GM19324 (cell line): ENCODE measurements around the gene ADGRF1.
"Not testable (repeated sequence)": the region's sequence is repeated elsewhere in the genome, so short reads cannot be mapped to it uniquely, and the experiment has no call there.

ENCODE experiments used
- ATAC-seq: cut with Tn5 transposase; IDR thresholded peaks from one replicate; pipeline ENCODE4 v1.9.1; 2021; ENCODE audit warnings: mild to moderate bottlenecking, moderate library complexity; ENCODE audit not compliant: unreplicated experiment, low FRiP score

ADGRF1 gene

DNA sequence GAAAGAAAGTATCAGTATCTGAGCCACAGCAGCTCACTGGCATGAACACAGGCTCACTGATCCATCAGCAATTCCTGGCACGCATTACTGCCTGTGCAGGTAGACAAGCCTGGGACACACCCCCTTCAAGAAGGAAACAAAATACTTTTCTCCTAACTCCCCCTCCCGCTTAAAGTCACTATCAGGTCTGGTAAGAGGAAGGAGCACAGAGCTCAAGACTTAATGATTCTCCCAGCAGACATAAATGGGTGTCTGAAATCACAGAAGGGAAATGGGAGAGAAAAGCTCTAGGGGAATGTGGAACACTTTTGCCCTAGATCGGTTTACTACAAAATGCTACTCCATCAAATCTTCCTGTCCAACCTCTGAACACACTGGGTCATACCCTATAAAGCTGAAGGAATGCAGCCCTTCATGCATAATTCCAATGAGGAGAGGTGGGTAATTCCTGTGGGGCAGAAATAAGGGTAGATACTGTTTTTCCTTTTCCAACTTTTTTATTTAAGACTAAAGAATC, at the start of gene ADGRF1:
ADGRF1 (minus strand) TSS at position 58 of the 517 bp plus-strand sequence. CDS start 13,271 bp downstream, outside the sequence.
- ATAC-seq, result no peak

DNA sequence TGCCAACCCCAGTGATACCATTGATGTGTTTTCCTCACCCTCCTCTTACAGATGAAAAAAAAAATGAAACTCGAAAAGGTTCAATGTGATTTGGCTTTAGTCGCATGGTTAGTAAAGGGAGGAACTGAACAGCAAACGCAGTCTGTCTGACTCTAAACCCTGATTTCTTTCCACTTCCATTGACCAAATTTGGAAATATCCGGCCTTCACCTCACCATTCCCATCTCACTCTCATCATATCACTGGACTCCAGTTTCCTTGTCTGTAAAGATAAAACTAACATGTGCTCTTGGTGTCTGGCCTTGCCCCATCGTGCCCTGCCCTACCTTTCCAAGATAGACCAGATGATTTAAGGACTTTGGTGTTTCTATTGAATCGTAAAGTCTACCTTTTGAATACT, 48.7 kb upstream of the ADGRF1 start:
- ATAC-seq, result no peak

- not testable (repeated sequence) for ATAC-seq
Observed at GRCh38 chr6:47089473-47089872, 47.3 kb upstream of the ADGRF1 start.

DNA sequence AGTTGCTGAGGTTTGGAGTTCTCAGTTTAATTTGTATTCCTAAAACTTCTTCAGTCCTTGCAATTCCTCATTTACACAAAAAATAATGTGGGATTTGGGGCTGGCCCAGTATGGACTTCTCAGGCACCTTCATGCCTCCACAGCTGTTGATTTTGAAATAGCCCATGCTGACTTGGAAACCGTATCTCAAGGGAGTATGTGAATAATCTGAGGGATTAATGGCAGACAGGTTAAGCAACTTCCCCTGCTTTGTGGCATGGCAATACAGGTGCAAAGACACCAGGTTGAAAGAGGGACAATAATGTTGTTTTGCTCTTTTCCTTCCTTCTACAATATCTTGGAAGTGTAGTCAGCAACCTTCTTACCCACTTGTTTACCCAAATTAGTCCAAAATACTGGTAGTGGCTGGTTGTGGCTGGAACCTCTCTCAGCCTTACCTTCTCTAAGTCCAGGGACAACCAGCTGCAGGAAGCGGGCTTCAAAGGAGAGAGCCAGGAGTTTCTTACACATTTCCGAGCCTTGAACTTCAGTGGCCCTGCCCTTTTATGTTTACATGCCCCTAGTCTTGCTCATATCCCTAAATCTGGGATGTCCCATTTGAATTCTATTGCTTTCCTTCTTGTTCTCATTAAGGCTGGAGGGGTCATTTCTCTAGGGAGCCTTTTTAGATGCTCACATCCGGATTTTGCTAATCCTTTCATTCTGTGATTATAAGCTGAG, 44.1 kb upstream of the ADGRF1 start:
- no peak for ATAC-seq

DNA sequence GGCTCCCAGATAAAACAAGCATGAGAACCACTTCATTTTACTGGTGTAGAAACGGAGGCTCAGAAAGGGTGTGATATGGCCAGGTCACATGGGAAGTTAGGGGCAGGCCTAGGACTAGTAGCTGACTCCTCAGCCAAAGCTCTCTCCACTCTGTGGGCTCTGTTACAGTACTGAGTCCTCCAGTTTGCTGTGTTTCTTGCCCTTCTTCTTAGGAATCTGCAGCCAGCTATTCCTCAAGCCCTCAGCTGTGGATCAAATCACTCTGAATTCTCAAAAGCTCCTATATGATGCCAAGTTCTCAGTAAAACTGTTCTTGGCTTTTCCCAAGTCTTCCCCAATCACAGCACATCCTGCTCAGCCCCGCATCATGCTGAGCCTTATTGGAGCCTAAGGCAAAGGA, 42.5 kb upstream of the ADGRF1 start:
- ATAC-seq, result no peak

DNA sequence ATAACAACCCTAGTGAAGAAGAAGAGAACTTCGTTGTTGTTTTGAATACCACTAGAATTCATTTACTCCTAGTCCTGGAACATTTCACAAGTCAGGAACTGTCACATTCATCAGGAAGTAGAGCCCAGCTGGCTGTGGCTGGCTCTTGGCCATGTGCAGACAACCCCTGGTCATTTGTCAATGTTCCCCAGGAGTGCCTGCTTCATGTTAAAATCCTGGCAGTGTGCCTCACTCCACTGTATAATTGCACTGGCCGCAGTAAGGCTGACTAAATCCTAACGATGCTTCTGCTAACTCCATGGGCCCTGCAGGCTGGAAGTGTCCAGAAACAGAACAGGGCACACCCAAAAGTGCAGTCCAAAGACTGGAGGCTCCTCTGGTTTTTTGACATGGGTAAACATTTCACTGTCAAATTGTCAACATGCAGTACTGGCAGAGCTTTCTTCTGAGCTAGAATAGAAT, 41.5 kb upstream of the ADGRF1 start:
- ATAC-seq, result no peak

- no peak for ATAC-seq
Observed at GRCh38 chr6:47080083-47080596, 38.0 kb upstream of the ADGRF1 start.

DNA sequence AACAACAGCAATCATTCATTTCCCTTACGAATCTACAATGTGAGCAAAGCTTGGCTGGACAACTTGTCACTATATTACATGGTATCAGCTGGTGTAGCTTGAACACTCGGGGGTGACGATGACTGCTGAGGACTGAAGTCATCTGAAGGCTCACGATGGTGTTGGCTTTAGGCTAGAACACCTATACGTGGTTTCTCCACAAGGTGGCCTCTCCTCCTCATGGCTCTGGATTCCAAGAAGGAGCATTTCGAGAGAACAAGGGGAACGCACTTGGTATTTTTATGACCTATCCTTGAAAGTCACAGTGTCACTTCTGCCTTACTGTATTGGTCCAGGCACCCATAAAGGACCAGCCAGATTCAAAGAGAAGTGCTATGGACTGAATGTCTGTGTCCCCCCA, 37.5 kb upstream of the ADGRF1 start:
- no peak for ATAC-seq

DNA sequence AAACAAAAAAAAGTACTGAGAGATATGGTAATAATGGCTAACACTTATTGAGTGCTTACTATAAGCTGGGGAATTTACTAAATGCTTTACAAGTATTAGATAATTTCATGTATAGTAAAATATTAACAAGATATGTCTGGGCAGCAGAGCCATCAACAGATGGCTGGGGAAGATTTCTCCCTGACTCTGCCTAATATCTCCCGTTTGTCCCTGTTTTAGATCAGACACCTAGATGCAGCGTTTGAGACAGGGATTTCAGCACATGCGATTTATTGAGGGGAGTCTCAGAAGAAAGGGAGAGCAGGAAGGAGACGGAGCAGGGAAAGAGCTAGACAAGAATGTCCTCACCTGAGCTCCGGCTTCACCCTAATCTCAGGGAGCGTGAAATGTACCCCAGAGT, 36.9 kb upstream of the ADGRF1 start:
- ATAC-seq, result no peak

GRCh38 chr6:47076422-47077344, 34.6 kb upstream of the ADGRF1 start:
- ATAC-seq, result no peak

DNA sequence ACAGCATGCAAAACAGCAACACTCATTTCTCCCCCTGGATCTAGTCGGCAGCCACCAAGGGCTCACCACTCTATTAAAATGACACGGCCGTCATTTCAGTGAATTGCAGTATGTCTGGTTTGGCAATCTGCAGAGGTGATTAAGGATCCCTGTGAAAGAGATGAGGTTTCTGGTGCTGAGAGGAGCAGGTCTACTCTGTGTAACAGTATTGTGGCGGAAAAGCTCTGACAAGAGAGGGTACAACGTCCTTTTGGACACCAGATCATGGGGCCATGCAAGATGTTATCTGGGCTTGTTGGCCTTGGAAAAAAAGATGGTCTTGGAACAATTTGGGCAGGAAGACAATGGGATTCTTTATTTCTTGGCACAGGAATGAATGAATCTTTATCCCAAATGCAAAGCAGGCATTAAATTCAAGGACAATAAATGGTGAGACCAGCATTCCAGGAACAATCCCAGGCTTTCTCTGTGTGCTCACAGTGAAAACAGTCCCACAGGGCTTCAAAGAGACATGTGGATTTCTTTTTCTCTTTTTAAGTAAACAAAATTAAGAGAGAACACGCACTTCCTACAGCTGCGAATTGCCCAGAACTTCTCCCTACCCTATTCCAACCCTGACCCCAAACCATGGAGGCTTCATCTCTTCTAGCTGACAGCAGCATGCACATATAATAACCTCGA, 33.7 kb upstream of the ADGRF1 start:
- no peak for ATAC-seq

DNA sequence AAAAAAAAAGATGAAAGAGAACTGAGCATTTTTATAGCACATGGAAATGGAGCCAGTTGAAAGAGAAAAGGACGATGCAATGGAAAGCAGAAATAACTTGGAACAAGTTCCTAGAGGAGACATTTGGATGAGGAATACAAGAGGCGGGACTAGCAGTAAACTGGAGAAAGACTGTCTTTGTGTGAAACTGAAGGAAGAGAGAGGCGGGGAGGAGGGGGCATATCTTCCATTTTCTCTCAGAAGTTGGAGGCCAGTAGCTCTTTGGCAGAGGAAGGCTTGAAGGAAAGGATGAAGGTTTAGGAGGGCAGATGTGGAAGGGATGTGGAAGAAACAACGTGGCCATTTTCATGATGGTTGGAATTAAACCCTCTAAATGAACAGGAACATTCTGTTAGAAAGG, 33.0 kb upstream of the ADGRF1 start:
- ATAC-seq, result no peak

DNA sequence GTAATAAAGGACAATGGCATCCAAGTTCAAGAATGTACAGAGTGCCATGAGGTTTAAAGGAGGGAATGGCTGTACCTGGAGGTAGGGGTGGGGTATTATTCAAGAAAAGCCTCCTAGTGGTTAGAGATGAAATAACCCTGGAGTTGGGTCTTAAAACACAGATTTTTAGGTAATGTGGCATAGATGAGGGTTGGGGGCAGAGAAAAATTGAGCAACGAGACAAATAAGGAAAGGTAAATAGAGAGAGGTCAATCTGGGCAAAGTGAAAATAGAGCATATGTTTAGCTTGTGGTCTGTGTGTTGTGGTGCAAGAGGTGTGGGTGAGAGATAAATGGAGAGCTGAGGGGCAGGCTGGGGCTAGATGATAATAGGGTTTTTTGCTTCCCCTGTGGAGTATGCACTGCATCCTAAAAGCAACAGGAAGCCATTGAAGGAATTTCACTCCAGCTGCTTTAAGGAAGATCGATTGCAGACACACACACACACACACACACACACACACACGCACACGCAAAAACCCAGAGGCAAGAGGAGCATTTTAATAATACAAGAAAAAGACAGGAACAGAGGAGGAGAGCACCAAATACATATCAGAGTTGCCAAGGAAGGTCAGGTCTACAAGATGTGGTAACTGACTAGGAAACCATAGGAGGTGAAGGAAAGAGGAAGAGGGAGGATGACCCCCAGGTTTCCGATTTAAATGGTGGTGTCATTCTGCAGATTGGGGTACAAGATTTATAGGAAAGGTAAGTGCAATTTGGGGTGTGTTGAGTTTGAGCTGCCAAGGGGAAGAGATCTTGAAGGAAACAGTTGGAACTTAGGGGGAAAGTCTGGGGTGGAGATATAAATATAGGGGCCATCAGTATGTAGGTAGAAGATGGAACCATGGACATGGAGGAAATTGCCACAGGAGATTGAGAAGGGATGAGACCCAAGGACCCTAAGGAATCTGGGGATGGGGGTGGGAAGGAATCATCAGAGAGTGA, 31.3 kb upstream of the ADGRF1 start:
- no peak for ATAC-seq

- no peak for ATAC-seq
Observed at GRCh38 chr6:47072667-47073066, 30.5 kb upstream of the ADGRF1 start.

- no peak for ATAC-seq
Observed at GRCh38 chr6:47071681-47072080, 29.5 kb upstream of the ADGRF1 start.

GRCh38 chr6:47070461-47070860, 28.3 kb upstream of the ADGRF1 start:
- ATAC-seq, result no peak

GRCh38 chr6:47069156-47069555, 27.0 kb upstream of the ADGRF1 start:
- ATAC-seq, result no peak

DNA sequence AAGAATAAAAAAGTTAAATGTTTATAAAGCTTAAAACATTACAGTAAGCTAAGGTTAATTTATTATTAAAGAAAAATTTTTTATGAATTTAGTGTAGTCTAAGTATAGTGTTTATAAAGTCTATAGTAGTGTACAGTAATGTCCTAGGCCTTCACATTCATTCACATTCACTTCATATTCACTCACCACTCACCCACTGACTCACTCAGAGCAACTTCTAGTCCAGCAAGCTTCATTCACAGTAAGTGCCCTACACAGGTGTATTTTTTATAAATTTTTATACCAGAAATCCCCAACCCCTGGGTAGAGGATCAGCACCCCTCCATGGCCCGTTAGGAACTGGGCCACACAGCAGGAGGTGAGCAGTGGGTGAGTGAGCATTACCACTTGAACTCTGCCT, 24.3 kb upstream of the ADGRF1 start:
- no peak for ATAC-seq

- ATAC-seq, result no peak
Observed at GRCh38 chr6:47064274-47064673, 22.1 kb upstream of the ADGRF1 start.
